Fibroblast of lung (primary cell): ENCODE data around the gene RUVBL2. TPM values are rescaled to one million over a fixed set of nuclear protein-coding genes. Genes with fewer than 3 reads are reported as not detected.

Source experiments
- DNase-seq, 2 donors: peaks; one replicate each; pipeline versions ENCODE4 v3.0.0 to v3.0.0-alpha.2; 2010; ENCODE audit warnings: low read depth in 2 of 2
- H2AFZ ChIP-seq: 2 replicates; pipeline ENCODE4 v1.5.1; 2012; ENCODE audit warnings: low read length, control low read depth, inconsistent platforms
- H3K27ac ChIP-seq: 2 replicates; pipeline ENCODE4 v1.5.1; 2011; ENCODE audit warnings: low read length, control low read depth; ENCODE audit not compliant: insufficient read depth
- H3K27me3 ChIP-seq: 2 replicates; pipeline ENCODE4 v1.5.1; 2011; ENCODE audit warnings: mild to moderate bottlenecking, low read length; ENCODE audit not compliant: control insufficient read depth, insufficient read depth
- H3K36me3 ChIP-seq: 2 replicates; pipeline ENCODE4 v1.5.1; 2011; ENCODE audit warnings: low read length; ENCODE audit not compliant: control insufficient read depth, insufficient read depth
- H3K4me1 ChIP-seq: 2 replicates; pipeline ENCODE4 v1.5.1; 2011; ENCODE audit warnings: low read length; ENCODE audit not compliant: control insufficient read depth, insufficient read depth; ENCODE audit errors: extremely low read depth
- H3K4me2 ChIP-seq: 2 replicates; pipeline ENCODE4 v1.5.1; 2011; ENCODE audit warnings: low read length, control low read depth; ENCODE audit not compliant: insufficient read depth; ENCODE audit errors: extremely low read depth
- H3K4me3 ChIP-seq, 4 experiments: fragments of 200-600 bp in 1 of 4; sonication (generic) in 1 of 4; replicated peaks in 1 of 4; 2 replicates each; pipeline ENCODE4 v1.5.1; 2011 to 2016; ENCODE audit warnings: low read length in 4 of 4, low read depth in 3 of 4, mild to moderate bottlenecking in 3 of 4, control low read depth in 2 of 4, inconsistent platforms in 1 of 4, mixed read lengths in 1 of 4; ENCODE audit not compliant: insufficient read depth in 1 of 4; ENCODE audit errors: control extremely low read depth in 1 of 4
- H3K79me2 ChIP-seq: 2 replicates; pipeline ENCODE4 v1.5.1; 2012; ENCODE audit warnings: mild to moderate bottlenecking, low read length, inconsistent platforms; ENCODE audit not compliant: control insufficient read depth, insufficient read depth
- H3K9ac ChIP-seq: 2 replicates; pipeline ENCODE4 v1.5.1; 2011; ENCODE audit warnings: mild to moderate bottlenecking, low read length, control low read depth; ENCODE audit not compliant: insufficient read depth
- H3K9me3 ChIP-seq: 2 replicates; pipeline ENCODE4 v1.5.1; 2012; ENCODE audit warnings: low read depth, low read length; ENCODE audit not compliant: control insufficient read depth, insufficient read depth
- H4K20me1 ChIP-seq: 2 replicates; pipeline ENCODE4 v1.5.1; 2011; ENCODE audit warnings: low read length; ENCODE audit not compliant: control insufficient read depth, insufficient read depth; ENCODE audit errors: extremely low read depth
- EZH2 ChIP-seq: IDR thresholded peaks from 2 replicates; pipeline ENCODE4 v1.5.1; 2012; ENCODE audit warnings: low read length, control low read depth, mild to moderate bottlenecking; ENCODE audit errors: missing control alignments
- polyA plus RNA-seq, 2 donors: library from polyadenylated mRNA; depleted of rRNA in 1 of 2; stranded (reverse) in 1 of 2; unstranded in 1 of 2; fragments of >200 nt; gene quantifications; 2 replicates each; pipeline ENCODE4 v1.2.1, GENCODE V29; 2011 to 2012; ENCODE audit warnings: missing spikeins in 1 of 2
- total RNA-seq: library from RNA; depleted of rRNA; stranded (reverse); fragments of >200 nt; gene quantifications from 2 replicates; pipeline ENCODE4 v1.2.1, GENCODE V29; 2014
- TF ChIP-seq, protein P1 (sequence below), 2 donors: IDR thresholded peaks in 1 of 2; conservative IDR thresholded peaks in 1 of 2; 1 replicate in 1 of 2; 2 replicates in 1 of 2; pipeline ENCODE4 v1.5.1; 2011 to 2012; ENCODE audit warnings: low read length in 2 of 2, control low read depth in 1 of 2, inconsistent platforms in 1 of 2, low read depth in 1 of 2, mild to moderate bottlenecking in 1 of 2

RUVBL2 gene
- total and polyA plus RNA-seq, 2 donors (not counting 1 experiment from before 2014, with no cell fraction given) = 77.6 to 158 TPM

DNA sequence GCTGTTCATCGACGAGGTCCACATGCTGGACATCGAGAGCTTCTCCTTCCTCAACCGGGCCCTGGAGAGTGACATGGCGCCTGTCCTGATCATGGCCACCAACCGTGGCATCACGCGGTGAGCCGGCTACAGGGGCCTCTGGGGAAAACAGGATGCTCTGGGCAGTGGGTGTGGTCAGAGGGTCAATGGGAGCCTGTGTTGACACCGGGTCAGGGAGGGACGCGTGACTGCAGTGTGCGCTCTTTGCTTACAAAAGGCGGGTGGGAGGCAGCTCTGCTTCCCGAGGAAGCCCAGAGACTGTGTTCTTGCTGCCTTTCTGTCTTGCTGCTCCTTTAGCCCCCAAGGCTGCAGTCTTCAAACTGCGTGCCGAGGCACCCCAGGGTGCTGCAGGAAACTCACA is 17.5 kb downstream of the RUVBL2 start:
- no peaks in the 10 kb centered on the region for H3K79me2 ChIP-seq
- H3K4me3 ChIP-seq = no peak overlapping the region
- no peaks in the 10 kb centered on the region for H3K27me3 ChIP-seq
- no peak overlapping the region for H3K4me2 ChIP-seq
- no peaks in the 10 kb centered on the region for H4K20me1 ChIP-seq
- H3K36me3 ChIP-seq = peaks cover 32% of the 10 kb centered on the region
- no peak for DNase-seq
- H3K4me1 ChIP-seq = no peaks in the 10 kb centered on the region
- no peaks in the 10 kb centered on the region for H3K9me3 ChIP-seq
- no peak overlapping the region for H2AFZ ChIP-seq
- no peak overlapping the region for H3K9ac ChIP-seq
- H3K27ac ChIP-seq = no peak overlapping the region
- TF ChIP-seq, protein P1, sequence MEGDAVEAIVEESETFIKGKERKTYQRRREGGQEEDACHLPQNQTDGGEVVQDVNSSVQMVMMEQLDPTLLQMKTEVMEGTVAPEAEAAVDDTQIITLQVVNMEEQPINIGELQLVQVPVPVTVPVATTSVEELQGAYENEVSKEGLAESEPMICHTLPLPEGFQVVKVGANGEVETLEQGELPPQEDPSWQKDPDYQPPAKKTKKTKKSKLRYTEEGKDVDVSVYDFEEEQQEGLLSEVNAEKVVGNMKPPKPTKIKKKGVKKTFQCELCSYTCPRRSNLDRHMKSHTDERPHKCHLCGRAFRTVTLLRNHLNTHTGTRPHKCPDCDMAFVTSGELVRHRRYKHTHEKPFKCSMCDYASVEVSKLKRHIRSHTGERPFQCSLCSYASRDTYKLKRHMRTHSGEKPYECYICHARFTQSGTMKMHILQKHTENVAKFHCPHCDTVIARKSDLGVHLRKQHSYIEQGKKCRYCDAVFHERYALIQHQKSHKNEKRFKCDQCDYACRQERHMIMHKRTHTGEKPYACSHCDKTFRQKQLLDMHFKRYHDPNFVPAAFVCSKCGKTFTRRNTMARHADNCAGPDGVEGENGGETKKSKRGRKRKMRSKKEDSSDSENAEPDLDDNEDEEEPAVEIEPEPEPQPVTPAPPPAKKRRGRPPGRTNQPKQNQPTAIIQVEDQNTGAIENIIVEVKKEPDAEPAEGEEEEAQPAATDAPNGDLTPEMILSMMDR (conservative IDR thresholded peaks at IDR 0.05 in 1 of 2, IDR thresholded peaks at IDR 0.05 in 1 of 2; ENCODE audit: low read depth in 1 of 2, low read length in 2 of 2) = no peak
- no peak for TF ChIP-seq EZH2

DNA sequence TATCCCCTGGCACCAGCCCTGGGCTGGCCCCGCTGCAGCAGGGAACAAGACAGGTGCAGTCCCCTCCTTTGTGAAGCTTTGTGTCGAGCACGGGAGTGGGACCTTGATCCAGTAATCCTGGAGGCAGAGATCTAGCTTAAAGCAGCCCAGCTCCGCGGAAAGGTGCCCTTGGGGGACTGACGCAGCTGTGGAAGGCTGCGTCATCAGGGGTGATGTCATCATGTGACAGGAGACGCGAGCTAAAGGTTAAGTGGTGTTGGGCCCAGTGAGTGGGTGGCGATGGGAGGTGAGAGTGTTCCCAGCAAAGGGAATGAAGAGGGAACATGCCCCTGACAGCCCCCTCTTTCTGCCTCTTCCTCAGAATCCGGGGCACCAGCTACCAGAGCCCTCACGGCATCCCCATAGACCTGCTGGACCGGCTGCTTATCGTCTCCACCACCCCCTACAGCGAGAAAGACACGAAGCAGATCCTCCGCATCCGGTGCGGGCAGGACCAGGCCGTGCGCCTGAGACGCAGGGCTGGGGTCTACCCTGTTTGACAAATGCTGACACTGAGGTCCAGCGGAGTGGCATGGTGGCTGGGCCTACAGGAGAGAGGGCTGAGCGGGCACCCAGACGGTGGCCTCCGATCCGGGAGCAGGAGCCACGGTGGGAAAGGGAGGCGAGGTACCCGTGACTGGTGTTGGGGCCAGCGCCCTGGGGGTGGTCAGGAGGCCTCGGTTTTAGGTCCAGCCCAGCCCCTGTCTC is 20.6 kb downstream of the RUVBL2 start:
- peaks cover 2% of the 10 kb centered on the region for H3K4me1 ChIP-seq
- no peak overlapping the region for H3K27ac ChIP-seq
- TF ChIP-seq, protein P1 (conservative IDR thresholded peaks at IDR 0.05 in 1 of 2, IDR thresholded peaks at IDR 0.05 in 1 of 2; ENCODE audit: low read depth in 1 of 2, low read length in 2 of 2) = no peak
- no peak for TF ChIP-seq EZH2
- peaks cover 26% of the 10 kb centered on the region for H3K36me3 ChIP-seq
- H3K9ac ChIP-seq = no peak overlapping the region
- peak in 1 of 2 donors; percentile 38 for DNase-seq
- no peak overlapping the region for H2AFZ ChIP-seq
- H4K20me1 ChIP-seq = no peaks in the 10 kb centered on the region
- H3K27me3 ChIP-seq = no peaks in the 10 kb centered on the region
- no peak overlapping the region for H3K4me3 ChIP-seq
- H3K9me3 ChIP-seq = no peaks in the 10 kb centered on the region
- no peak overlapping the region for H3K4me2 ChIP-seq
- no peaks in the 10 kb centered on the region for H3K79me2 ChIP-seq

DNA sequence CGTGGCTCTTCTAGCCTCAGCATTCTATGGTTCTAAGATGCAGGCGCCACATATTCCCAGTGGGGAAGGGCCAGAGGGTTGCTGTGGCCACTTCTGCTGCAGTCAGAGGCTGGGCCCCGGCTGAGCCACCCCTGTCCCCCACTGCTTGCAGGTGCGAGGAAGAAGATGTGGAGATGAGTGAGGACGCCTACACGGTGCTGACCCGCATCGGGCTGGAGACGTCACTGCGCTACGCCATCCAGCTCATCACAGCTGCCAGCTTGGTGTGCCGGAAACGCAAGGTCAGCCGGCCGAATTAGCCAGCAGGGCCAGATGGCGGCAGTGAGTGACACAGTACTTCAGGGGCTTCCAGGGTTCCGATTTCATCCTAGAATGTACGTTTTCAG is 21.2 kb downstream of the RUVBL2 start:
- H3K4me2 ChIP-seq = no peak overlapping the region
- no peaks in the 10 kb centered on the region for H3K9me3 ChIP-seq
- DNase-seq = no peak
- H3K4me3 ChIP-seq = no peak overlapping the region
- TF ChIP-seq, protein P1 (conservative IDR thresholded peaks at IDR 0.05 in 1 of 2, IDR thresholded peaks at IDR 0.05 in 1 of 2; ENCODE audit: low read depth in 1 of 2, low read length in 2 of 2) = no peak
- TF ChIP-seq EZH2 = no peak
- H4K20me1 ChIP-seq = no peaks in the 10 kb centered on the region
- peaks cover 24% of the 10 kb centered on the region for H3K36me3 ChIP-seq
- no peaks in the 10 kb centered on the region for H3K79me2 ChIP-seq
- no peaks in the 10 kb centered on the region for H3K27me3 ChIP-seq
- H3K9ac ChIP-seq = no peak overlapping the region
- no peak overlapping the region for H3K27ac ChIP-seq
- H3K4me1 ChIP-seq = peaks cover 2% of the 10 kb centered on the region
- H2AFZ ChIP-seq = no peak overlapping the region
